ENCODE results near the gene PPP1CA.

The PPP1CA gene

GRCh38 chr11:67441731-67442351 is 40.2 kb upstream of the PPP1CA start:
- H3K4me3 ChIP-seq (ENCODE audit: low read length): no peak overlapping the region
- no peak for DNase-seq (ENCODE audit: low read depth)
- TF ChIP-seq, protein P1, sequence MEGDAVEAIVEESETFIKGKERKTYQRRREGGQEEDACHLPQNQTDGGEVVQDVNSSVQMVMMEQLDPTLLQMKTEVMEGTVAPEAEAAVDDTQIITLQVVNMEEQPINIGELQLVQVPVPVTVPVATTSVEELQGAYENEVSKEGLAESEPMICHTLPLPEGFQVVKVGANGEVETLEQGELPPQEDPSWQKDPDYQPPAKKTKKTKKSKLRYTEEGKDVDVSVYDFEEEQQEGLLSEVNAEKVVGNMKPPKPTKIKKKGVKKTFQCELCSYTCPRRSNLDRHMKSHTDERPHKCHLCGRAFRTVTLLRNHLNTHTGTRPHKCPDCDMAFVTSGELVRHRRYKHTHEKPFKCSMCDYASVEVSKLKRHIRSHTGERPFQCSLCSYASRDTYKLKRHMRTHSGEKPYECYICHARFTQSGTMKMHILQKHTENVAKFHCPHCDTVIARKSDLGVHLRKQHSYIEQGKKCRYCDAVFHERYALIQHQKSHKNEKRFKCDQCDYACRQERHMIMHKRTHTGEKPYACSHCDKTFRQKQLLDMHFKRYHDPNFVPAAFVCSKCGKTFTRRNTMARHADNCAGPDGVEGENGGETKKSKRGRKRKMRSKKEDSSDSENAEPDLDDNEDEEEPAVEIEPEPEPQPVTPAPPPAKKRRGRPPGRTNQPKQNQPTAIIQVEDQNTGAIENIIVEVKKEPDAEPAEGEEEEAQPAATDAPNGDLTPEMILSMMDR (conservative IDR thresholded peaks at IDR 0.05; ENCODE audit: low read depth, low read length): no peak

DNA sequence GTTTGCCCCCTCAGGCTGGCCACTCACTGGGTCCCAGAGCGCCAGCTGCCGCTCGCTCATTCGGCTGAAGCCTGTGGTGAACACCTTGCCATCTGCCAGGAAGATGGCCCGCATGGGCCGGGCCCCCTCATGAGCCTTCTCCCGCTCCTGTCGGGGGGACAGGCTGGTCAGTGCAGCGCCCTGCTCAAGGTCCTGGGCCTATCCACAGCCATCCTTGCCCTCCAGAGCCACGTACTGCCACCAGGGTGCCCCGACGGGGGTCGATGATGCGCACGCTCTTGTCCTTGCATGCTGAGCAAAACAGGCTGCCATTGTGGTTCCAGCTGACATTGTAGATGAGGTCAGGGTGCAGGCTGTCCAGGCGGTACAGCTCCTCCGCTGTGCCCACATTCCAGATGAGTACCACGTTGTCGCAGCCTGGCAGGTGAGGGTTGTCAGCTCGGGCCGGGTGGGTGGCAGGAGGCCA is 39.5 kb upstream of the PPP1CA start:
- TF ChIP-seq, protein P1 (conservative IDR thresholded peaks at IDR 0.05; ENCODE audit: low read depth, low read length): no peak
- no peak overlapping the region for H3K4me3 ChIP-seq (ENCODE audit: low read length)
- DNase-seq (ENCODE audit: low read depth): no peak

GRCh38 chr11:67440229-67441097 is 38.8 kb upstream of the PPP1CA start:
- no peak overlapping the region for H3K4me3 ChIP-seq (ENCODE audit: low read length)

GRCh38 chr11:67439321-67440228 is 37.9 kb upstream of the PPP1CA start:
- no peak for DNase-seq (ENCODE audit: low read depth)
- TF ChIP-seq, protein P1 (conservative IDR thresholded peaks at IDR 0.05; ENCODE audit: low read depth, low read length): peak; percentile 31
- no peak overlapping the region for H3K4me3 ChIP-seq (ENCODE audit: low read length)

More at GRCh38 chr11:67440229-67441097, 38.8 kb upstream of the PPP1CA start:
- no peak for DNase-seq (ENCODE audit: low read depth)
- TF ChIP-seq, protein P1 (conservative IDR thresholded peaks at IDR 0.05; ENCODE audit: low read depth, low read length): no peak

GRCh38 chr11:67438158-67438902 is 36.7 kb upstream of the PPP1CA start:
- TF ChIP-seq, protein P1 (conservative IDR thresholded peaks at IDR 0.05; ENCODE audit: low read depth, low read length): no peak
- H3K4me3 ChIP-seq (ENCODE audit: low read length): no peak overlapping the region
- no peak for DNase-seq (ENCODE audit: low read depth)

- no peak overlapping the region for H3K4me3 ChIP-seq (ENCODE audit: low read length)
- TF ChIP-seq, protein P1 (conservative IDR thresholded peaks at IDR 0.05; ENCODE audit: low read depth, low read length): no peak
- no peak for DNase-seq (ENCODE audit: low read depth)
Observed at GRCh38 chr11:67437809-67438157, 36.1 kb upstream of the PPP1CA start.
